GM19238 (cell line): ENCODE results near the gene ADK.

Source experiments
- DNase-seq: peaks from one replicate; pipeline ENCODE4 v3.0.0; 2011; ENCODE audit warnings: low spot score; ENCODE audit not compliant: insufficient read length

Gene ADK

GRCh38 chr10:74718208-74718607 lies 567.2 kb downstream of the ADK start:
- no peak for DNase-seq

GRCh38 chr10:74728225-74728624 lies 577.2 kb downstream of the ADK start:
- no peak for DNase-seq

GRCh38 chr10:74730246-74730645 lies 579.2 kb downstream of the ADK start:
- no peak for DNase-seq

DNA sequence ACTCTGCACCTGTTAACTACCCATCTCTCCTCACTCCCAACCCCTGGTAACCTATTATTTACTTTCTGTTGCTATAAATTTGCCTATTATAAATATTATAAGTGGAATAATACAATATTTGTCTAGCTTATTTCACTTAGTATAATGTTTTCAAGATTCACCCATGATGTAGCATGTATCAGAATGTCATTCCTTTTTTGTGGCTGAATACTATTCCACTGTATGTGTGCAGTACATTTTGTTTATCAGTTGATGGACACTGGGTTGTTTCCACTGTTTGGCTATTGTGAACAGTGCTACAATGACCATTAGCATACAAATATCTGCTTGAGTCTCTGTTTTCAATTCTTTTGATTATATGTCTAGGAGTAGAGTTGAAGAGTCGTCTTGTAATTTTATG lies 582.6 kb downstream of the ADK start:
- no peak for DNase-seq

- DNase-seq = no peak
Observed at GRCh38 chr10:74736029-74736428, 585.0 kb downstream of the ADK start.

- DNase-seq = no peak
Observed at GRCh38 chr10:74738052-74738451, 587.0 kb downstream of the ADK start.

DNA sequence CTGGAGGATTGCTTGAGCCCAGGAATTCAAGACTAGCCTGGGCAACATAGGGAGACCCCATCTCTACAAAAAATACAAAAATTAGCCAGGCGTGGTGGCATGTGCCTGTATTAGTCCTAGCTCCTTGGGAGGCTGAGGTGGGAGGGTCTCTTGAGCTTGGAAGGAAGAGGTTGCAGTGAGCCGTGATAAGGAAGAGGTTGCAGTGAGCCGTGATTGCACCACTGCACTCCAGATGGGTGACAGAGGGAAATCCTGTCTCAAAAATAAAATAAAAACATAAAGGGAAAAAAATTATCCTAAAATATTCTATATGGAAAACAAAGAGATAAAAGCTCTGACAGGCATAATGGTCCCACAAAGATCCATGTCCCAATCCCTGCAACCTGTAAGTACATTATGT lies 587.5 kb downstream of the ADK start:
- no peak for DNase-seq

DNA sequence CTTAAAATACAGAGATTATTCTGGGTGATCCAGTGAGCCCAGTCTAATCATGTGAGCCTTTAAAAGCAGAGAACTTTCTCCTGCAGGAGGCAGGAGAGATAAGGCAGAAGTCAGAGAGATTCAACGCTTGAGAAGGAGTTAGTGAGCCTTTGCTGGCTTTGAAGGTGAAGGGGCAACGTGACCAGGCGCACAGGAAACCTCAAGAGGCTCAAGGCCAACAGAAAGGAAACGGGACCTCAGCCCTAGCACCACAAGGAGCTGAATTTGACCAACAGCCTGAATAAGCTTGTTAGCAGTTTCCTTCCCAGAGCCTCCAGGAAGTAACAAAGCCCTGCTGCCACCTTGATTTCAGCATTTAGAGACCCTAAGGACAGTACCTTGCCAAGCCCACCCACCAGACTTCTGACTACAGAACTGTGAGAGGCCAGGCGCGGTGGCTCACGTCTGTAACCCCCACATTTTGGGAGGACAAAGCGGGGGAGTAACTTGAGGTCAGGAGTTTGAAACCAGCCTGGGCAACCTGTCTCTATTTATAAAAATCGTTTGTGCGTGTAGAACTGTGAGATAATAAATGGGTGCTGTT lies 588.1 kb downstream of the ADK start:
- DNase-seq = peak; percentile 44

DNA sequence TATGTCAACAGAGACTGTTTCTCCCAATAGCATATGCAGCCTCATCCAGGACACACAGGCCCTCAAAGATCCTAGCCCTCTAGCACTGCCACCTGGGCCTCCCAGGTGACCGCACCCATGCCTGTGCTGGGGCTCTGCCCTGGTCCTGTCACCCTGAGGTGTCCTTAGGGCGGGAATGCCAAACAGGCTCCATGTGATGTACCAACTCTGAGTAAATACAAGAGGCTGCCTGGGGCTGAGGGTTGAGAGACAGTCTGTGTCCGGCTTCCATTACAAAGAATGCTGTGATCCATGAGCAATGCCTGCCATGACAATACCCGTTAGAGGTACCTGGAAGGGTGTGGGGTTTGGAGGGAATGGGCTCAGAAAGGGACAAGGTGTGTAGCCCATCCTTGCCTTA lies 592.4 kb downstream of the ADK start:
- no peak for DNase-seq

GRCh38 chr10:74745449-74745848 lies 594.4 kb downstream of the ADK start:
- DNase-seq = no peak

DNA sequence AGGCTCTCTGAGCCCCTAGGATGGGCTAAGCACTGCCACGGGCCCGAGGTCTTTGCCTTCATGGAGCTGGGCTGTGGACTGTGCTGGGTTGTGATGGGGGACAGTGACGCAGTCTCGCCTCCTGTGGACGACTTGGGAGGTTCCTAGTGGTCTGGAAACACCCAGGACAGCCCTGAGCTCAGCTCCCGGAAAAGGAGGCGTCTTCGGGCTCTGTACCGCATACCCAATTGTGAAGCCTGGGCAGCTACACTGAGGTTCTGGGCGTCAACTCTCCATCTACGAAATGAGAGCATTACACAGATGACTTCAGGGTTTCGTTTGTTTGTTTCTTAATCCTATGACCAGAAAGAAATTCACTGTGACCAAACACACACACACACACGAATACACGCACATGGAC lies 595.8 kb downstream of the ADK start:
- DNase-seq = no peak

DNA sequence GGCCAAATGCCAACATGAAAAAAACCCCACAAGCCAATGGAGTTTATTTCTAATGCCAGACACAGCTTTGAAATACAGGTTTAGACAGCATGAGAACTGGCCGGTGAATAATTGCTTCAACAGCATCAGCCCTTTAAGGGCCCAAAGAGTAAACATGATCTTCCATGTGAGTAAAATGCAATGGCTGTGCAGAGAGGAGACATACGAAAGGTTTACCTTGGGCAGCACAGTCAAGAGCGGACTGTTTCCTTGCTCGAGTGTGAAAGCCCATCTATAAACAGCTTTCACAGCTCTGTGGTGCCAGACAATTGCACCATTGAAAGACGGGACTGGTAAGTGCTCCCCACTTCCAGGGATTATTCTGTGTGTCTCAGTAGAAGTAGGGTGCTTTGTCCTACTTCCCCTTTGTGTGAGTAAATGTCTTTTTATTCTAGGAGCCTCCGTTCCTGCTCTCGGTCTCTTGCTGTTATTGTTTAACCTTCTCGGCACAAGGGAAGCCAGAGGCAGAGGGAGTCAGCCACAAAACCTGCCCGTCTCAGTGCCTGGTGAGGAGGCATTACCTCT lies 597.5 kb downstream of the ADK start:
- no peak for DNase-seq

DNA sequence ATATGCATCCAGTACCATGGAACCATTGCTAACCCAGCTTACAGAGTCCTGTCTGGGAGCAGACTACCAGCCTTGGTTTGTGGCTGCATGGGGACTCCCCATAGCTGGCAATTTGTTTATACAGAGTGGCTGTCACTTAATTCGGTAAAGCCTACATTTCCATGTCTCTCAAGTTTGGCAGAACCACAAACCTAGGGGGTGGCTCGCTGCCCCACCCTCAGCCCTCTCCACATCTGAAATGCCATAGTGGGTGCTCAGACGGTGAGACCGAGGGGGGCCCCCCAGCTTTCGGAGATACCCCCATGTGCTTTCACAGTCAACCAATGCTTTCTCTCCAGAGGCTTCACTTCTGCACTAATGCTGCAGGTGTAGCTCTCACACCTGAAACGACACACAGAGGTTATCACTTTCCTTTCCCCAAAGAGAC lies 599.8 kb downstream of the ADK start:
- no peak for DNase-seq

DNA sequence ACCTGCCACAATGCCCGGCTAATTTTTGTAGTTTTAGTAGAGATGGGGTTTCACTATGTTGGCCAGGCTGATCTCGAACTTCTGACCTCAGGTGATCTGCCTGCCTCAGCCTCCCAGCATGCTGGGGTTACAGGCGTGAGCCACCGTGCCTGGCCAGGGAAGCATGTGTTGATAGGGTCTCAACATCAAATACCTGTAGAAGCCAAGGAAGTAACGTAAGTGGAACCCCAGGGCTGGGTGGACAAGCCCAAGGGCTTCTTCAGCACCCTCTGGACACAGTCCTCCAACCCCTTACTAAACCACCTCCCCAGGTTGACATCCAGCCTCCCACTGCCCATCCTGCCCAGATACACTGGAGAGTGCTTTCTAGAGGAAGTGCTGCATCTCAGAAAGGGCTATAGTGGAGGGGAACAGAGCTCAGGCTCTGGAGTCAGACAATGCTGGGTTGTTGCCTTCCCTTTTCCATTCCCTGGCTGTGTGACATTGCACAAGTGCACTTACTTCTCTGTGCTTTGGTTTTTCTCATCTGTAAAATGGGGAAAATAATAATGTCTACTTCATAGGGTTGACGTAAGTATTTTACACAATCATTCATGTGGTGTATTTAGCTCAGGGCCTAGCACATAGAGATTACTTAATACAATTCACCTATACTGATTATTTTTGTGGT lies 601.5 kb downstream of the ADK start:
- DNase-seq = no peak

- no peak for DNase-seq
Observed at GRCh38 chr10:74753442-74754211, 602.6 kb downstream of the ADK start.

DNA sequence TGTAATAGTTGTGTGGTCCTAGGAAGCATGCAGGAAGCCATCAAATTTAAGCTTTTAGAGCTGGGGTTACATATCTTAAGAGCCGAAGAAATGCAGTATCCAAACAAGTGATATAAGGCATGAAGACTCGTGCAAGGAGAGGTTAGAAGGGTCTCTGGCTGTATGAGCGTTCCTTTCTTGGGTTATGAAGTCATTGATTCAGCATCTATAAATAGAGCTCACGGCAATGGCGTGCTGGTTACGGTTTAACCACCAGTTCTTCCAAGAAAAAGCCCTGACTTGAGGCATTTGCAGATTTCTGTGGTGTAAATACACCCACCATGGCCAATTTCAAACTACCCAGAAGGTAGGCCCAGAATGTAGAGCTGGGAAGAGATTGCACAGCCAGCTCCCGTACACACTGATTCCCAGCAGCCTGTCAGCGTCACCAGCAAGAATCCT lies 603.4 kb downstream of the ADK start:
- no peak for DNase-seq

DNA sequence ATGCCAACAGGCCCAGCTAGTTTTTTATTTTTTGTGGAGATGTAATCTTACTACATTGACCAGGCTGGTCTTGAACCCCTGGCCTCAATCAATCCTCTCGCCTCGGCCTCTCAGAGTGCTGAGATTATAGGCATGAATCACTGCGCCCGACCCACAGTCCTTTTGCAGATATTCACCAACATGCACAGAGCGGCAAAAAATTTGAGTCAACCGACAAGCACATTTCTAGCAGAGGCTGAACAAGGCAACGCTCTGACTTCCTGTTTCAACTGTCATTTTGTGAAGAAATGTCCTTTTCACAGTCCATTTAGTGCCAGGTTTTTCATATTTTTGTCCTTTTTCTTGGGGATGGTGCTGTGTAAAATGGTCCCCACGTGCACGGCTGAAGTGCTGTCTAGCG lies 604.3 kb downstream of the ADK start:
- DNase-seq = no peak
